ENCODE data around the gene GOLGB1.

GRCh38 chr3:121758727-121759450 lies 9.3 kb upstream of the GOLGB1 start:
- TF ChIP-seq CTCF (IDR thresholded peaks at IDR 0.05) (no peak), POLR2A (IDR thresholded peaks at IDR 0.05) (no peak)
